Left ventricle myocardium inferior (tissue), 1 donor: ENCODE data around the gene IGFN1. TPM values are rescaled to one million over a fixed set of nuclear protein-coding genes. Genes with fewer than 3 reads are reported as not detected.

Source experiments
- DNase-seq: peaks from one replicate; pipeline ENCODE4 v3.0.0-alpha.2; 2020
- H3K27ac ChIP-seq: fragments of 200-600 bp; replicated peaks from 2 replicates; pipeline ENCODE4 v1.8.0; 2021
- H3K27me3 ChIP-seq: fragments of 200-600 bp; 2 replicates; pipeline ENCODE4 v1.8.0; 2021; ENCODE audit warnings: low read depth
- H3K36me3 ChIP-seq: fragments of 200-600 bp; 2 replicates; pipeline ENCODE4 v1.8.0; 2021
- H3K4me1 ChIP-seq: fragments of 200-600 bp; 2 replicates; pipeline ENCODE4 v1.8.0; 2021
- H3K4me3 ChIP-seq: fragments of 200-600 bp; 2 replicates; pipeline ENCODE4 v1.8.0; 2021; ENCODE audit warnings: mild to moderate bottlenecking, moderate library complexity
- H3K9me3 ChIP-seq: fragments of 200-600 bp; replicated peaks from 2 replicates; pipeline ENCODE4 v1.8.0; 2021
- intact Hi-C: fragments of 100-400 bp; cut with micrococcal nuclease; formaldehyde crosslinking; loops from one replicate; pipeline ENCODE4 v1.11.0; 2022
- total RNA-seq: library from RNA; stranded (reverse); fragmentation: NEBNext Ultra II Directional; extraction: Animal tissue kit (Norgen Biotek cat#: 25700); gene quantifications from one replicate; pipeline ENCODE4 v1.2.1, GENCODE V29; 2021
- TF ChIP-seq, protein P1 (sequence below): fragments of 200-600 bp; IDR thresholded peaks from 2 replicates; pipeline ENCODE4 v1.8.0; 2021; ENCODE audit warnings: antibody characterized with exemption, mild to moderate bottlenecking, borderline replicate concordance
- donor health status: DM: no; HTN: yes; CAD: no; lungs with severe emphysema.

IGFN1 gene
- total RNA-seq, 1 donor from 2014 or later: not detected

DNA sequence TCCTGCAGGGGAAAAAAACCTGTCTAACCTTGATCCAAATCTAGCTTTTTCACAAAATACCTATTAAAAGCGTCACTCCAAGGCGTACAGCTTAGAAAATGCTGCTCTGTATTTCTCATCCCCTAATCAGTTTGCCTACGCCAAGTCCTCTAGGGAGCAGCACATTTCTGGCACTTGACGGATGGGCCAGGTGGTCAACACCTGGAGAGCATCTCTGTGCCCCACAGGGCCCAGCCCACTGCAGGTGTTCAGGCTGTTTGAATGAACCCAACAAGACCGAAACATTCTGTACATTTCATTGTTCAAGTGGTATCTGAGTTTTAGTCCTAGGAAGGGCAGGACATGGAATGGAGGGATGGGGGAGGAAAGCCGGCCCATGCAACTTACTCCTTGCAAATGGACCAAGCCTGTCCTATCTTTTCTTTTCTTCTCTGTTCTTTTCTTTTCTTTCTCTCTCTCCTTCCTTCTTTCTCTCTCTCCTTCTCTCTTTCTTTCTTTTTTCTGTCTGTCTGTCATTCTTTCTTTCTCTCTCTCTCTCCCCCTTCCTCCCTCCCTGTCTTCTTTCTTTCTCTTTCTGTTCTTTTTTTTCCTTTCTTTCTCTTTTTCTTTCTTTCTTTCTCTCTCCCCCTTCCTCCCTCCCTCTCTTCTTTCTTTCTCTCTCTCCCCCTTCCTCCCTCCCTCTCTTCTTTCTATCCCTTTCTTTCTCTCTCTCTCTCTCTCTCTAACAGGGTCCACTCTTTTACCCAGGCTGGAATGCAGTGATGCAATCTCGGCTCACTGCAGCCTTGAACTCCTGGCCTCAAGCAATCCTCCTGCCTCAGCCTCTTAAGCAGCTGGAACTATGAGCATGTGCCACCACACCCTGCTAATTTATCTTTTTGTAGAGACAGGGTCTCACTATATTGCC lies 29.1 kb downstream of the IGFN1 start:
- Histone ChIP-seq H3K4me3 (no peak overlapping the region), H3K27me3 (peaks cover 12% of the 10 kb centered on the region), H3K9me3 (no peaks in the 10 kb centered on the region), H3K36me3 (no peaks in the 10 kb centered on the region), H3K4me1 (no peaks in the 10 kb centered on the region), H3K27ac (no peak overlapping the region)
- TF ChIP-seq, protein P1, sequence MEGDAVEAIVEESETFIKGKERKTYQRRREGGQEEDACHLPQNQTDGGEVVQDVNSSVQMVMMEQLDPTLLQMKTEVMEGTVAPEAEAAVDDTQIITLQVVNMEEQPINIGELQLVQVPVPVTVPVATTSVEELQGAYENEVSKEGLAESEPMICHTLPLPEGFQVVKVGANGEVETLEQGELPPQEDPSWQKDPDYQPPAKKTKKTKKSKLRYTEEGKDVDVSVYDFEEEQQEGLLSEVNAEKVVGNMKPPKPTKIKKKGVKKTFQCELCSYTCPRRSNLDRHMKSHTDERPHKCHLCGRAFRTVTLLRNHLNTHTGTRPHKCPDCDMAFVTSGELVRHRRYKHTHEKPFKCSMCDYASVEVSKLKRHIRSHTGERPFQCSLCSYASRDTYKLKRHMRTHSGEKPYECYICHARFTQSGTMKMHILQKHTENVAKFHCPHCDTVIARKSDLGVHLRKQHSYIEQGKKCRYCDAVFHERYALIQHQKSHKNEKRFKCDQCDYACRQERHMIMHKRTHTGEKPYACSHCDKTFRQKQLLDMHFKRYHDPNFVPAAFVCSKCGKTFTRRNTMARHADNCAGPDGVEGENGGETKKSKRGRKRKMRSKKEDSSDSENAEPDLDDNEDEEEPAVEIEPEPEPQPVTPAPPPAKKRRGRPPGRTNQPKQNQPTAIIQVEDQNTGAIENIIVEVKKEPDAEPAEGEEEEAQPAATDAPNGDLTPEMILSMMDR: no peak
- no peak for DNase-seq
- intact Hi-C loops: no loop called here

- Histone ChIP-seq H3K36me3 (no peaks in the 10 kb centered on the region), H3K9me3 (no peaks in the 10 kb centered on the region), H3K4me3 (no peak overlapping the region), H3K27ac (no peak overlapping the region), H3K27me3 (peaks cover 12% of the 10 kb centered on the region), H3K4me1 (no peaks in the 10 kb centered on the region)
- intact Hi-C loops: no loop called here
- TF ChIP-seq, protein P1: no peak
- no peak for DNase-seq
Measured at GRCh38 chr1:201220388-201220715, 29.7 kb downstream of the IGFN1 start.

- H3K36me3 ChIP-seq: no peaks in the 10 kb centered on the region
- no peaks in the 10 kb centered on the region for H3K4me1 ChIP-seq
- DNase-seq: no peak
- intact Hi-C loops: no loop called here
- no peak overlapping the region for H3K27ac ChIP-seq
- no peaks in the 10 kb centered on the region for H3K9me3 ChIP-seq
- H3K27me3 ChIP-seq: peaks cover 7% of the 10 kb centered on the region
- TF ChIP-seq, protein P1: no peak
- no peak overlapping the region for H3K4me3 ChIP-seq
Measured at GRCh38 chr1:201221201-201221846, 30.7 kb downstream of the IGFN1 start.

GRCh38 chr1:201222125-201222524 lies 31.5 kb downstream of the IGFN1 start:
- H3K9me3 ChIP-seq: no peaks in the 10 kb centered on the region
- no peaks in the 10 kb centered on the region for H3K4me1 ChIP-seq
- TF ChIP-seq, protein P1: no peak
- intact Hi-C loops: no loop called here
- no peak for DNase-seq
- H3K4me3 ChIP-seq: no peak overlapping the region
- no peaks in the 10 kb centered on the region for H3K36me3 ChIP-seq
- peaks cover 5% of the 10 kb centered on the region for H3K27me3 ChIP-seq
- H3K27ac ChIP-seq: no peak overlapping the region

- intact Hi-C loops: no loop called here
- H3K36me3 ChIP-seq: no peaks in the 10 kb centered on the region
Measured at GRCh38 chr1:201223852-201224665, 33.4 kb downstream of the IGFN1 start.

More at GRCh38 chr1:201223852-201224665, 33.4 kb downstream of the IGFN1 start:
- DNase-seq: no peak
- TF ChIP-seq, protein P1: no peak
- H3K27ac ChIP-seq: no peak overlapping the region
- H3K4me1 ChIP-seq: no peaks in the 10 kb centered on the region
- peaks cover 21% of the 10 kb centered on the region for H3K27me3 ChIP-seq
- no peak overlapping the region for H3K4me3 ChIP-seq
- H3K9me3 ChIP-seq: no peaks in the 10 kb centered on the region
